ENCODE results near the gene ABR.

DNA sequence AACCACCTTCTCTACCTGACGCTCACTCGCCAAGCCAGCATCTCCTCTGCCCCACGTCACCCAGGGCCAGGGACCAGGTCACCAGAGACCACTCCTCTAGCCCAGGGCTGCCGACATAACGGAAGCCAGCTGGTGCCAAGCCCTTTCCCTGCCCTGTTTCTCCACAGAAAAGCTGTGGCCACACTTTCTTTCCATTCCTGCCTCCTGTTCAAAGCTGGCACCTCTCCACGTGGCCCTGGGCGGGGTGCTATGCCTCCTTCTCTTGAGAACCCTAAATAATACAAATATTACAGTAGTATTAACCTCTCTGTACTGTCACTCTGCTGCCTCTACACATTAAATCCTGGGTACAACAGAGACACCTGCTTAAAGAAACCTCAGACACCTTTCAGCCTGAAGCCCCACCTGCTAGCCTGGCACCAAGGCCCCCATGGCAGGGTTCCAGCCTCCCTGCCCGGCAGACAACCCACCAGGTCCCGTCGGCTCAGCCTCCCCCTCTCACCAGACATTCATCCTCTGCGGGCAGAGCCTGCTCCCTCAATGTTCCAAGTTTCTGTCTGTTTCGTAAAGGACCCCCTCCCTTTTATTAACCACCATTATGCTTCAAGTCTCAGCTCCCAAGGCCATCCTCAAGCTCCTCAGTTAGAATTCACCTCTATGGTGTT is 120.5 kb downstream of the ABR start:
- TF ChIP-seq, protein P1, sequence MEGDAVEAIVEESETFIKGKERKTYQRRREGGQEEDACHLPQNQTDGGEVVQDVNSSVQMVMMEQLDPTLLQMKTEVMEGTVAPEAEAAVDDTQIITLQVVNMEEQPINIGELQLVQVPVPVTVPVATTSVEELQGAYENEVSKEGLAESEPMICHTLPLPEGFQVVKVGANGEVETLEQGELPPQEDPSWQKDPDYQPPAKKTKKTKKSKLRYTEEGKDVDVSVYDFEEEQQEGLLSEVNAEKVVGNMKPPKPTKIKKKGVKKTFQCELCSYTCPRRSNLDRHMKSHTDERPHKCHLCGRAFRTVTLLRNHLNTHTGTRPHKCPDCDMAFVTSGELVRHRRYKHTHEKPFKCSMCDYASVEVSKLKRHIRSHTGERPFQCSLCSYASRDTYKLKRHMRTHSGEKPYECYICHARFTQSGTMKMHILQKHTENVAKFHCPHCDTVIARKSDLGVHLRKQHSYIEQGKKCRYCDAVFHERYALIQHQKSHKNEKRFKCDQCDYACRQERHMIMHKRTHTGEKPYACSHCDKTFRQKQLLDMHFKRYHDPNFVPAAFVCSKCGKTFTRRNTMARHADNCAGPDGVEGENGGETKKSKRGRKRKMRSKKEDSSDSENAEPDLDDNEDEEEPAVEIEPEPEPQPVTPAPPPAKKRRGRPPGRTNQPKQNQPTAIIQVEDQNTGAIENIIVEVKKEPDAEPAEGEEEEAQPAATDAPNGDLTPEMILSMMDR (IDR thresholded peaks at IDR 0.05), result no peak
- TF ChIP-seq EZH2 (IDR thresholded peaks at IDR 0.05) (no peak), EZH2phosphoT487 (IDR thresholded peaks at IDR 0.05) (no peak)
